Measurements from ENCODE around the gene XIAP.
"Not testable (repeated sequence)": the region's sequence is repeated elsewhere in the genome, so short reads cannot be mapped to it uniquely, and the experiment has no call there.

XIAP gene

DNA sequence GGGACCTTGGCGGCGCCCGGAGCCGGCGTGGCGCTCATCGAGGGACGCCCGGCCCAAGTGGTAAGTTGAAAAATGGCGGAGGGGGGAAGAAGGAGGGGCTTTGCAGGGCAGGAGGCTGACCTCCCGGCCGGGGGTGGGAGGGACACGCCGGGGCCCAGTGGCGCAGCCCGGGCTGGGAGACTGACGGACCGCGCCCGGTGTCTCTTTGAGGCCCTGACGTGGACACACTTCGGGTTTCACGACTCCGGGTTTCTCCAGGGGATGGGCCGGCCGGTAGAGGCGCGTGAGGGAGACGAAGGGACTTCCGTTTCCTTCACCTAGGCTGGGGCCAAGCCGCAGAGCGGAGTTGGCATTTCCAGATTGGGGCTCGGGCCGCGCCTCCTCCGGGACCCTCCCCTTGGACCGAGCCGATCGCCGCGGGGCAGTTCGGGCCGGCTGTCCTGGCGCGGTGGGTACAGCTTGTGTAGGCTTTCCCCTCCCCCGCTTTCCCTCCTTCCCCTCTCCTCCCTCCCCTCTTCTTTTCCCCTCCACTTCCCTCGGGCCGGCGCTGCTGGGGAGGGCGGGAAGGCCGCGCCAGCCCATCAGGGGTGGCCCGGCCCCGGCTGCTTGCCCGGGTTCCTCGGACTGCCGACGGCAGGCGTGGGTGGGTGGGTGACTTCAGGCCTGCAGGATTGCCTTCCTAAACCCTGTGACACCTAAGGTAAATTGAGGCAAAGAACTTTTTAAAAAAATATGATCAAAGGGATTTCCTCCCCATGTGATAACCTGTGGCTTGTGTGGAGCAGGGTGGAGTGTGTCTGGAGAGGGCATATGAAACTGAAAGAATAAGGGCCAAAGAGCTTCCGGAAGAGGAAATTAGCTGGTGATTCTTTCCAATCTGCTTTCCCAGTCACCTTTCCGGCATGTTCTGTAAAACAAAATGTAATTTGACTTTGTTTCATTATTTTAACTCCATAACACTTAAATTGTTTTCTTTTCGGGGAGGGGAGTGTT is at the start of gene XIAP:
TSS of gene XIAP (plus strand) at position 208 of the 993 bp plus-strand sequence. CDS start 25,610 bp downstream, outside the sequence.
- DNase-seq, result peak; percentile 94

DNA sequence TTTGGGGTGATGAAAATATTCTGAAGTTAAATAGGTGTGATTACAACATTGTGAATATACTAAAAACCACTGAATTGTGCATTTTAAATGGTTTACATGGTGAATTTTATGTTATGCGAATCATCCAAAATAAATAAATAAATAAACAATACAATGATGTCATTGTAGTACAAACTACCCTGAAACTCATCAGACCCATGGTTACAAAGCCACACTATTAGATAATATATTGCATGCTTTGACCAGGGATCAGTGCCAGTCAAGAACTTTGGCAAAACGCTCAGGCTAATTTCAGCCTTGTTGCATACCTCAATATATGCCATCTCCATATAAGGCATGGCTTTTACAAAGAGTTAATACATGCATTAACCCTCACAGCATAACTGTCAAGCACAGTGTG is 45.5 kb upstream of the XIAP start:
- no peak for DNase-seq

GRCh38 chrX:123814934-123815394 is 44.9 kb upstream of the XIAP start:
- peak; percentile 53 for DNase-seq

- no peak for DNase-seq
Observed at GRCh38 chrX:123817288-123817894, 42.5 kb upstream of the XIAP start.

DNA sequence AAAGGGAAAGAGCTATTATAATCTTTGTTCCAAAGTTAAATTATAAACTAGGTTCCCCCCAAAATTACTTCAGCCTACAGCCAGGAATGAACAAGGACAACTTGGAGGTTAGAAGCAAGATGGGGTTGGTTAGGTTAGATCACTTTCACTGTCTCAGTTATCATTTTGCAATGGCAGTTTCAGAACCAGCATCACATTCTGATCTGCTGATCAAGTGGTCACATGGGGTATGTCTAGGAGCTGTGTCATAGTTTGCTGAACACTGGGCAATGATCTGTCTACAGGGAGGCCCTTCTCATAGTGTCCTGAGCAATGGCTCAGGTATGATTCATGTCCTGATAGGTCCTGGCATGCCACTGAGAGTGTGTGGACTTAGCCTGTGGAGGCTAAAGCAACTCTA is 41.6 kb upstream of the XIAP start:
- no peak for DNase-seq

DNA sequence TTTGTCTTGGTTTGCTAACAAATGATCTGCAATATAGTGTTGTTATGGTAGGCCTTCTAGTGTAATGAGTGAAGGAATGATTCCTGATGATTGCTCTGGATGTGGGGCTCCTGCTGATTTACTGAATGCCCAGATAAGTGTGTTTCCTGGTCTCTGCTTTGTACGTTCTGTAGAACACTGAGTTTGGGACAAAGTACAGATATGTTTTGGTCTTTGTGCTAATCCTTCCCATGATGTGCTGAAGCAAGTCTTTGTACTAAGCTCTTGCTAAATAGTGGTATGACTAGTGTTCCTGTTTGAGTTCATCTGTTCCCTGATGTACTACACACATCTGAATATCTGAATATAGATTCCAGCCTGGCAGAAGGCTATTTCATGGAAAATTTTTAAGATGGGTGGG is 36.9 kb upstream of the XIAP start:
- DNase-seq, result no peak

DNA sequence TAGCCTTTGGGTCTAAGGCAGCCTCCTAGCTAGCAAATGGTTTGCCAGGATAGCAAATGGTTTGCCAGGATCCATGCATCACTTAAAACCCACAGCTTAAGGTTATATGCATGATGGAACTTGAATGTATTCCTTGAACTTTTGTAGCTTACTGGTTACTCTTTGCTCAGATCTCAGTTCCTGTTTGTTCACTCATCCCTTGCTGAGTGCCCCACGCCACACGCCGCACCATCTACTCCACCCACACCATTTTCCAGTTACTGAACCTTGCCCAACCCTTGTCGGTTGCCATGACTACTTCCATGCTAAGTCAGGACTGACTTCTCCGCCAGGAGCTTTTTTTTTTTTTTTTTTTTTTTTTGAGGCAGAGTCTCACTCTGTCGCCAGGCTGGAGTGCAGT is 29.5 kb upstream of the XIAP start:
- DNase-seq, result no peak

GRCh38 chrX:123833387-123833786 is 26.5 kb upstream of the XIAP start:
- DNase-seq, result peak; percentile 70

GRCh38 chrX:123834116-123834515 is 25.7 kb upstream of the XIAP start:
- no peak for DNase-seq

DNA sequence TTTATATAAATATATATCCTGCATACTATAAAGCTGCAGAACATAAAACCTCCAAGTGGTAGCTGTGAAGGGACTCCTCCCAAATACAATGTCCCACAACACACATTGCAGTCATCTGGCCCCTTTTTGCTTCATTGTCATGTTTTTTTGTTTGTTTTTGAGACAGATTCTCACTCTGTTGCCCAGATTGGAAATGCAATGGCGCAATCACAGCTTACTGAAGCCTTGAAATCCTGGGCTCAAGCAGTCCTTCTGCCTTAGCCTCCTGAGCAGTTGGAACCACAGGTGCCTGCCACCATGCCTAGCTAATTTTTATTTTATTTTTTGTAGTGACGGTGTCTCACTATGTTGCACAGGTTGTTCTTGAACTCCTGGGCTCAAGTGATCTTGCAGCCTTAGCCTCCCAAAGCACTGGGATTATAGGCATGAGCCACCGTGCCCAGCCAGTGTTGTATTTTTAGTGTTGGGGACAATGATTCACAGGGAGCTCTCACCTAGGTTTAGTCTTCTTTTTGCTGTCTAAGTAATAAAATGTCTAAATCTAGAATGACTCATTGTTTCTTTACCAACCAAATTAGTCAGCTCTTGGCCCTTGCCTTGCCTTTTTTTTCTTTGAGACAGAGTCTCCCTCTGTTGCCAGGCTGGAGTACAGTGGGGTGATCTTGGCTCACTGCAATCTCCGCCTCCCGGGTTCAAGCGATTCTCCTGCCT is 24.0 kb upstream of the XIAP start:
- DNase-seq, result no peak

- not testable (repeated sequence) for DNase-seq
Observed at GRCh38 chrX:123845129-123845528, 14.7 kb upstream of the XIAP start.

- DNase-seq, result peak; percentile 73
Observed at GRCh38 chrX:123846577-123847038, 13.2 kb upstream of the XIAP start.

- no peak for DNase-seq
Observed at GRCh38 chrX:123847056-123847455, 12.8 kb upstream of the XIAP start.

DNA sequence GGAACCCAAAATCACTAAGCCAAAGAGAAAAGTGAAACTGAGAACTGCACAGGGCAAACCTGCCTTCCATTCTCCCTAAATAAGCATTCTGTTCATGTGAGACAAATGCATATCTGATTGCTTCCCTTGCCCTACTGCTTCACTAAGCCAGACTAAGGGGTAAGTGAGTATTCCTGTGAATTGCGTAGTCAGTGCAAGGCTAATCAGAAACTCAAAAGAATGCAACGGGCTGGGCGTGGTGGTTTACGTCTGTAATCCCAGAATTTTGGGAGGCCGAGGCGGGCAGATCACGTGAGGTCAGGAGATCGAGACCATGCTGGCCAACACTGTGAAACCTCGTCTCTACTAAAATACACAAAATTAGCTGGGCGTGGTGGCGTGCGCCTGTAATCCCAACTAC is 10.8 kb upstream of the XIAP start:
- DNase-seq, result no peak

GRCh38 chrX:123849906-123850305 is 9.9 kb upstream of the XIAP start:
- DNase-seq, result not testable (repeated sequence)

DNA sequence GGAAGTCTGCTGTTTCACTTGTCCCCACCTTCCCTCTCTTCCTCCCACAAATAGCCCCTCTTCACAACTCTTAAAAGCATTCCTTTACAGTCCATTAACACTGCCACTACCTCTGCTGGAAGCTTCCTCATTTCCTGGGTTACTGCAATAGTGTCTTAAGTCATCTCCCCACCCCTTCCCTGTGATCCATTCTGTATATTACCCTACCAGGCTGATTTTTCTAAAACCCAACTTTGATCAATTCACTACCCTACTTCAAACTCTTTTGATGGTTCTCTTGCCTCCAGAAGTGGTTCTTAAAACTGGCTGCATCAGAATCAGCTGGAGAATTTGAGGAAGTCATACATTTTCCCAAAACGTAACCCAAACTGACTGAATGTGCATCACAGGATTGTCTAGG is 8.8 kb upstream of the XIAP start:
- DNase-seq, result peak; percentile 55

DNA sequence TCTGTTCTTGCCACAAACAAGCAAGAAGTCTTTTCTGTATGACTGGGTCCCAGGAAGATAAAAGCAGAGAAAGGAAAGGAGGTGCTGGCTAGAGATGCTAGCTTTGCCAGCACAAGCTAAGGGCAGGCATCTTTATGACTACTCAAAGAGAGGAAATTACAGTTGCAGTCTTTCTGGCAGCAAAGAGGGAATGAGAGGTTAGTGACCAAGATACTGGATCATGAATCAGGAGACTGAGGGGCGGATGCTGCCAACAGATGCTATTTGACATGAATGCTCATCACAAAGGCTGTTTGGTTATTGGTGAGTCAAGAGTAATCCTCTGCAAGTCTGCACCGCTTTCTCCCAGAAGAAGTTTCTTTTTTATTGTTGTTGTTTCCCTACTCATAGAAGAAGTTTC is 5.5 kb upstream of the XIAP start:
- no peak for DNase-seq

GRCh38 chrX:123859409-123859845 is 426 bp upstream of the XIAP start:
- DNase-seq, result no peak

DNA sequence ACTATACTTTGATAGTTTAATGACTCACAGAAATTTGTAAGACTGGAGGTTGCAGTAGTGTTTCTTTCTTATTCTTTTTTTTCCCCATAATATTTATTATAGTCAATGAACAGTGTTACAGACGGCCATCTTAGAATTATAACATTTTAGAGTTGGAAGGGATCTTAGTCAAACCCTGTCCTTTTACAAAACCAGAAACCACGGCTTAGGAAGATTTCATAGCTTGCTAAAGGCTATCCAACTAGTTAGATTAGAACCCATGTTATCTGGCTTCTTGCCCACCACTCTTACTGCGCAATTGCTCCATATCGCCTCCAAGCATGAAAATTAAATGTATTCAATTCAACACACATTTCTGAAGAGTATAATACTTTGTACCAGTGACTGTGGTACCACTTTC is 1.1 kb downstream of the XIAP start:
- DNase-seq, result no peak

- DNase-seq, result no peak
Observed at GRCh38 chrX:123869488-123869887, 9.6 kb downstream of the XIAP start.

DNA sequence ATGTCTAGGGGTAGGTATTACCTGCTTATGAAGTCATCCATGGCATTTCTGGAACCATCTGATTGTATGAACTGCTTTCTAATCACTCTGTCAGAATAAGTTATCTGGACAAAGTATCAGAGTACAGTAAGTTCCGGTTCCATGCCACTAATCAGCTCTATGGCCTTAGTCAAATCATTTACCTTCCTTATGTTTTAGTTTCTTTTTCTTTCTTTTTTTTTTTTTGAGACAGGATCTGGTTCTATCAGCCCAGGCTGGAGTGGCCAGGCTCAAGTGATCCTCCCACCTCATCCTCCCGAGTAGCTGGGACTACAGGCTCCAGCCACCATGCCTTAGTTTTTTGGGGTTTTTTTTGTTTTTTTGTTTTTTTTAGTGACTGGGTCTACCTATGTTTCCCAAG is 11.5 kb downstream of the XIAP start:
- DNase-seq, result no peak

DNA sequence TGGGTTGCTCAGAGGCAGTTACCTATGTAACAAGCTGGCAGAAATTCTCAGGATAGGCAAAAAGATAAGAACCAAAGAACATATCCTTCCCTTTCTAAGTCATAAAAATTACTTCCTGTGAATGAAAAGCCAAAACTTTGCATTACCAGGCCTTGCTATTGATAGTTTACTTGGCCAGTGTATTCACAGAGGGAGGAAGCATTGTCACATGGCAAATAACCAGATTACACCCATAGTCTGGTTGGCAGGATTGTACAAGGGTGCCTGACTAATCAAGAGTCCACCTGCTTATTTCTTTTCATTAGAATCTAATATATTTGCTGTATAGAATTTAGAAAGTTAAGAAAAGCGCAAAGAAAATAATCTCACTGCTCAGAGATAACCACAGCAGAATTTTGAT is 14.1 kb downstream of the XIAP start:
- DNase-seq, result no peak

GRCh38 chrX:123876177-123876576 is 16.3 kb downstream of the XIAP start:
- DNase-seq, result no peak

Data from islet precursor cell (in vitro differentiated cells).